HS-27A (cell line): ENCODE results near the gene TMTC1.

Source experiments
- DNase-seq: peaks from one replicate; pipeline ENCODE4 v3.0.0-alpha.2; 2012; ENCODE audit warnings: low read depth, missing footprints

The TMTC1 gene

DNA sequence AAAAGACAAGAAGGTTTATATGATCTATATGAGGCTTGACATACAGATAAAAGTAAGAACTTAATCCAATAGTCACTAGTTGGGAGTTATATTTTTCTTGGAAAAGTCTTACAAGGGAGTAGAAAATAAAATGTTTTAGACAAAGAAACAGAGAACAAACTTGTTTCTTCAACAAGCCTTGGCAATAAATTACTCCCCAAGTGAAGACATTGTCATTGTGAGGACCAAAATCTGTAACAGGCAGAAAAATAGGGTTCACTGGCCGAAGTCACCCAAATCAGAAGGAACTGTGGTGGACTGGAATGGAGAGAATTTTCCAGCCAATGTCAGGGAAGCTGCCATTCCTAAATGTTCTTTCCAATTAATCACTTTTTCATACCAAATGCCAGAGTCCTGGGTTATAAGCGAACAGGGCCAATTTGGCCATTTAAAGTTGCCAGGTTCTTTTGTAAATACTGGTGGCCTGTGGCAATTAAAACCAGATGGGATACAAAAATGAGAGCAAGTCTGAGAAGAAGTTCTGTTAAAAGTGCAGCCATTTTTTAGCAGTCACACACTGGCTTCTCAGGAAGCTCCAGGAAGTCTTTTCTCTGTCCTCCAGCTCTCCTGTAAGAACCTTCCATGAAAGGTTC is 168.9 kb downstream of the TMTC1 start:
- no peak for DNase-seq

DNA sequence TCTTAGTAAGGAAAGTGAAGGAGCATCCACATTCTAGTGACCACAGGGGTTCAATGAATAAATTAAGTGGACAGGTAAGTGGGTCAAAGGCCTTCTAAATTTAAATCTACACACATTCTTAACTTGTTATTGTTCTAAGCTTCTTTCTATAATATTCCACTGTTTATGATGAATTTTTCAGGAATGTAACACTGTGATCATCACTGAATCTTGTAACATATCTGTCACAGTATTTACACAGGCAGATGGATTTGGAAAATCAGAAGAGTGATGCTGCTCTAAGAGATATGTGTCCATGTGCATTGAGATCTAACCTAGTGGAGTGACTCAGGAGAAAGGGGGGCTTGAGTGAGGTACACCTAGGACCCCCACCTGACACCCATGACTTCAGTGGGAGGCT is 170.8 kb downstream of the TMTC1 start:
- DNase-seq, result no peak

DNA sequence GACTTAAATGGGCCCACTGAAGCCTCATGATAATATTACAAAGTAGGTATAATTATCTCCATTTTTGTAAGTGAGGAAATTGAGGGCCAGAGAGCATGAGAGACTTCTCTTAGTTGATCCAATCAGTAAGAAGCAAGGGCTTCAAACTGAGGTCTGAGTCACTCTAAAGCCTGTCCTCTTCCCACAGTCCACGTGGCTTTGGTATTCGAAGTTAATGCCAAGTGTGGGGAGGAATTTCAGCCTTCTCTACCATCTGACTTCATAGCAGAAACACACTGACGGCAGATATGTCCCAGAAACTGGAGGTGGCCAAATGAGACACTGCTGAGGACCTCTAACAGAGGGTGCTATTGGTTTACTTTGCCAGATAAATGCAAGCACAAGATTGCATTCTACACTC is 171.8 kb downstream of the TMTC1 start:
- peak; percentile 82 for DNase-seq

DNA sequence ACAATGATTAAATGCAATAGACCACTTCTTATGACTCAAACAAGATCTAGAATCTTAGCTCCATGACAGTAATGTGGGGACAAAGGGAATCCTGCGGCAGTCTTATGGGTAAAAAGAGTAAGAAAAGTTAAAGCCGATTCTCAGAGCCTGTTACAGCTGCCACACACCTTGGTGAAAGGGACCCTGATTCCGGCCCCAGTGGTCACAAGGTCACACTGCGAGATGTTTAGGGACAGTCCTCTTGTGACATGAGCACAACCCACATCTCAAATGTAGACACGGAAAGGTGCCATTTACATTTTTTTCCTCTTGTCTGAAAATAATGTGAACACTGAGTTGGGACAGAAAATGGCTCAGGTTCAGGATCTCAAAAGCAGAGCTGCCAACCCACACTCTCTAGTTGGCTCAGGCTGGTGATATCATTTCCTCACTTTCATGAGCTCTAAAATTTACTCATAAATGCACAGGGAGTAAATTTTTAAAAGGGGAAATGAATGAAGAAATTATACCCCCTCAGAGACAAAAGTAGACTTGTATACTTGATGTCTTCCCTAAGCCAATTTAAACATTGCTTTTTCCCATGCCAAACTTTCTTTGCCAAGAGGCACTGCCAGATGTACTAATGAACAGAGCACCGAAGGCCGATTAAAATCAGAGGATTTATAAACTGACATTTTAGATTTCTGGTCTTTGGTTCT is 173.1 kb downstream of the TMTC1 start:
- DNase-seq, result no peak

DNA sequence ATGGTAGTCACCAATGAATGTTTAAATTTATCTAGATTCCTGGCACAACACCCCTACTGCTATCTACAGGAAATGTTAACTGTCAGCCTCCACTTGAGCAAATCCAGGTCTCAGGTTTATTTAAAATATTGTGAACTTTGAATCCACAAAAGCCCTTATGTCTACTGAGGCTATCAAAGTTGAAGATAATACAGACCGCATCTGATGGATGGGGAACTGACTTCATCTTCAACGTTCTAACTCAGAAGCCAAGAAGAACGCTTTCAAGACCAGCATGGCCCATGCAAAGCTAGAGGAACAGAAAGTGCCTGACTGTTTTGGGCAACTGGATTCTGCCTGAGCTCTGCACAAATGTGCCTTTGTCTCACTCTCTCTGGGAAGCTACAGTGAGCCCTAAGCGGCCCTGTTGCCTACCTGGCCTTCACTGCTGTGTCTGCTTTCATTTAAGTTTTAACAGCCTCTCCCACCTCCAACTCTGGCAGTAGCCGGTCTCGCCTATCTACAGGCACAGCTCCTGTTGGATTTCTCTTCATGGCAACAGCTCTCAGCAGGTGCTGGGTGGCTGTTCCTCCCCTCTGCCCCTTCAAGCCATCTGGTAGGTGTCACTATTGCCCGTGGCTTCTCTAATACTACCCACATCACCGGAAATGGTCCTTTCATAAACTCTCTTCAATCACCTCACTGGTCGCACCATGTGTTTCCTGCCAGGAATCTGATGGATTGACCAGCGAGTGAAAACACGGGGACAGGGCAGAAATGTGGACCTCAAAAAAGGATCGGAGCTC is 174.1 kb downstream of the TMTC1 start:
- no peak for DNase-seq

DNA sequence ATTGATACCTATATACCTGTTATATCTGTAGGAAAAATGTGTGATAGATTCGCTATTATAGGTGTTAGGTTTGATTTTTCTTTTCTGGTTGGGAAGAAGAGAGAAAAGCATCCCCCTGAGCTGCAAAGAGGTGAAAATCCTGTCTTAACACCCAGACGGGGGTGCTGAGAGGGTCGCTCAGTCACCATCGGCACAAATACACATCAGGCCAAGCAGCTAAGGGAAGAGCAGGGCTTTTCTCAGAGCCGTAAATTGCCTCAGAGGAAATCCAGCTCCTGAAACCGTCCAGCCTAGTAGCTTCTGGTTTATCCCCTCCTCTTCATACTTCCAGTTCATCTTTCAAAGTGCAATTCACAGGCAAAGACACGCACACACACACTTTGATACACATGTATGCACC is 175.2 kb downstream of the TMTC1 start:
- no peak for DNase-seq

DNA sequence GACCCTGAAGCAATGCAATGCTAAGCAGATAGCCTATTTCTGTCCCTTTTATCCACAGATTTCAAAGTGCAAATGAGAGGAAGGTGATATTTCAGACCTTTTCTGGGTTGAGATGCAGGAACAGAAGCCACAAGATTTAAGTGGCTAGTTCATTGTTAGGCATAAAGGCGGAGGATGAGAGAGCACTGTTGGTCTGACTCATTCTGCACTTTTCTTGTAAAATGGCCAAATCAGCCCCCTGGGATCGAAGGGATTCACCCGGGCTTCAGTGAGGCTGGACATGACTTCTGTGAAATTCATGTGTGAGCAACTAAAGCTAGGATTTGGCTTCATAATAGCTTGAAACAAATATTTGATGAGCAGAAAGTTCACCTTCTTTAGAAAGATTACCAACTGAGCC is 184.4 kb downstream of the TMTC1 start:
- peak; percentile 19 for DNase-seq

DNA sequence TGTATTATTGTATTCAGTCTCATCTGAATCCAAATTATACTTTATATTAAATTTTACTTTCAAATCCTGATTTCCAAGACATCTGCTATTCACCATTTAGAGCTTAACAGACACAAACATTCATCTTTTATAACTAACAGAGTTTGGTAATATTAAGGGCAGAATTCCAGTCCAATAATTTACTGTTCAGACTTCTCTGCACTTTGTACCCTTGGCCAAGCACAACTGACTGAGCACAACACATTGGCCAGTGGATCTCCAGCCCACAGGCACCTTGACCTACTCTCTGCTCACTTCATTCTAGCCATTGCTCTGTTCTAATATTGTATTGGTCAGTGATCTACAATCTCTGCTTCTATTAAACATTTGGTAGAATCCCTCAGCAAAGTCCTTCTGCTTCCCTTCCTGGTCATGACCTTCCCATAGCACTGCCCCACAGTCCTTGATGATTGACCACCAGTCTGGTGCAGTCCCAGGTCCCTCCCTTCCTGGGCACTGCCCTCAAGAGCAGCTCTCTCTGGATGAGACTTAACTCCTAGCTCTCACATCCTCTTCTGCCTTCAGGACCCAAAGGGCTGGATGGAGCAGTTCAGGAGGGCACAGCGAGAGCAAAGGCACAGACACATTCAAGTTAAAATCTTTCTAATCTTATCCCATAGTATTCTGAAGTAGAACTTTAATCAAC is 188.5 kb downstream of the TMTC1 start:
- no peak for DNase-seq

DNA sequence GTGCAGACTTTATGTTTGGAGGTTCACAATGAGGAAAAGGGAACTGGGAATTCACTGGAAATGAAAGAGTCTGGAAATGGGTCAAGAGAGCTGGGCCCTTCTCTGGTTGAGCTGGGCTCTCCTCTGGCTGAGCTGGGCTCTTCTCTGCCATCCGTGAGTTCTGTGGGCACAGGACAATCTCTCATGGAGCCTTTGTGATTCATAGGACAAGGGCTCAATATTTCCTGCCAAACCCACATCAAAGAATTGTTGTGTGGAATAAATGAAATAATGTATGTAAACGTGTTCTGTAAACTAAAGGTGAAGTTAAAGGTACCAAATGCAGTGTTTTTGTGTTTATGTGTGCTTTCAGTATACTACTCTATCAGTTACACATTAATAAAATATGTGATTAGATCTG is 190.7 kb downstream of the TMTC1 start:
- no peak for DNase-seq

DNA sequence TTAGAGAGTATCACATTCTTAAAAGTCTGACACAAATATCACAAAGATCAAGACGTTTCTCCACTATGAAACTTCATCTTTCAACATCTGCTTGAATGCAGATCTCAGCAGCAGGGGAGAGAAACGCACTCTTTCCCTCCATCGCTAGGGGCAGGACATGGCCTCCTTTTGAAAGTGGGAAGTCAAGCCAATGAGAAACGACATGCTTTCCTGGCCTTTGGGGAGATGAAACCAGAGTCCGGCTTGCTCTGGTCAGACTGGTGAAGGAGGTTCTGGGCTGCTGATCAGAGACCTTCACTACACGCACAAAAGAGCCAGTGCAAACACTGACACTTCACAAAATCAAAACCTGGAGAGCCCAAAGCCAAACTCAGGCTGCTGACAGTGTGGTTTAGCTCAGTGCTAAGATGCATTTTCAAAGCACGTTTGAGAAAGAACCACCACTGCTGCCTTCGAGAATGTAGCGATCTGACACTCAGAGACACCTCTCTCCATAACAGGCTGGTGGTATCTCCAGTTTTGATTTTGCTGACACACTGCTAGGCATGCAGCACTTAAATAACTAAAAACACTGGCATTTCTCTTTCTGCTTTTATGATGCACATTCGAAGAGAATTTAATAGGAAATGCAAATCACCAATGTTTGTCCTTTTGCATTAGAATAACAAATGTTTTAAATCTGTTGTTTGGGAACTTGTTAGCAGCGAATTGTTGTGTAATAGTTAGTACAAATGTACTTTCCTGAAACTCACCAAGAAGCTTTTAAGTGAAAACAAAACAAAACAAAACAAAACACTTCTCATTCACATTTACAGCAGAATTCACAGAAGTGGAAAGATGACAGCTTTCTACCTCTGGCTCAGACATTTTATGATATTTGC is 192.4 kb downstream of the TMTC1 start:
- no peak for DNase-seq

DNA sequence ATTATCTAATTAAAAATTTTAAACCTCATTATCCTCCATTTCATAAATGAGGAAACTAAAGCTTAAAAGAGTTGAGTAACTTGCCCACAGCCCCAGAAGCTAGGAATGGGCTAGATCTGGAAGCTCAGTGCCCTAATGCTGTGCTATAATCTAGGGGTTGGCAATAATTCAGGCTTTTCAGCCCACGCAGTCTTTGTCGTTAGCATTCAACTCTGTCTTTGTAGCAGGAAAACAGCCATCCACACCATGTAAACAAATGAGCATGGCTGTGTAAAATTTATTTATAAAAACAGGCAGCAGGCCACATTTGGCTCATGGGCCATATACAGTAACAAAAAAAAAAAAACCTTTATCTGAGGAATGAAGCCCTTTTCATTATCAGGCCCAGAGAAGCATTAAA is 193.9 kb downstream of the TMTC1 start:
- DNase-seq, result no peak

DNA sequence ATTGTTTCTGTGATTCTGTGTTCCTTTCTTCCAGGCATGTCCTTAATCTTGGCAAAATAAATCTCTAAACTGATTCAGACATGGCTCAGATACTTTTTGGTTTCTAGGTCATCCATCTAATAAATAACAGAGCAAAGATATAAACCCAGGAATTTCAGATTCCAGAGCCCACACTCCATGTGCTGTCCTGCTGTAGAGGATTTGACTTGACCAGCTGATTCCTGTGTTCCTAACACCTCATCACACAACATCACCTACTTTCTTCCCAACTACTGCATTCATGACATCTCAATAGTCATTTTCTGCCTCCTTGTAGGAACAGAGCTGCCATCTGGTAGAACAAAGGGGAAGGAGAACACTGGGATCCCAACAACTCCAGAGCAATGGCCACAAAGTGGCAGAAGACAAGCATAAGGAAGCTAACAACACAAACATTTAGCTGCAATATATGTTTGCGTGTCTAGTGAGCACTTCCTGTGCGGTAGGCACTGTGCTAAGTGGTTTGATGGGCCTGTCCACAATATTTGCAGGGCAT is 194.4 kb downstream of the TMTC1 start:
- DNase-seq, result no peak

DNA sequence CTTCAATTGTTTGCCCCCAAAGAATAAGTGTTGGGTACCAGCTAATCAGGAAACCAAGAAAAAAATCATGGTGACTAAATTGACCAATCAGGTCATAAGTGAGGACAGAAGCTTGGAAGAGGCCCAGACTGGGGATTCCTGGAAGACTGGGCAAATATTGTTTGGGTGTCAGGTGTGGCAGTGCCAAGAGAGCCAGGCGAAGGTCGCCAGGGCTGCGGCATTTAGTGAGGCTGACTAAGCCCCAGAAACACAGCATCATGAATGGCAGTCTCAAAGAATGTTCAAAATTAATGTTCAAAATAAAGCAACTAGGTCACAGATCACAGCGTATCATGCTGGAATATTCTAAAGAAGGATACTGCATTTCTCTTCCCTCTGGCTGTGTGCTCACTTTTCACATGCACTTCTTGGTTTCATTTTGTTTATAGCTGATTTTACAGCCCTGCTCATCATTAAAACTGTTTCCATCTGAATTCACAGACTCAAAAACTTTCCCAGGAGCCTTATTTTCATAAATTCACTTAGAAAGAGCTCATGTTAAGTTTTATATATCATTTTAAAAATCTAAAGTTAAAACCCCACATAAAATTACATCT is 201.0 kb downstream of the TMTC1 start:
- no peak for DNase-seq

DNA sequence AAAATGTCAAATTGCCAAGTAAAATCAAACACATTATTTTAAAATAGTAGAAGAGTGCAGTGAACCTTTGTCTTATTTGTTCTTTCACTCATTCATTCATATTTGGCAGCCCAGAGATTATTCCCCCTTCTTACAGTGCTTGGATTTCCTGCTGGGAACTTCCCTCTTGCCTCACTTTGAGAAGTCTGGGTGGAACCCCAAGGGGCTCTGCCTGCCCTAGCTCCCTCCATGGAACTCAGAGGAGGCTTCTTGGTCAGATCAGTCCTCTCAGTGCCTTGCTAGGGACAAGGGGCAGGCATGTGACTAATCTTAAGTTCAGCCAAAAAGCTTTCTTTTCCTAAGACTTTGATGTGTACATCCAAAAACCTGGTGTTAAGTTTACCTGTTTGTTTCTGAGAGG is 201.6 kb downstream of the TMTC1 start:
- DNase-seq, result no peak

DNA sequence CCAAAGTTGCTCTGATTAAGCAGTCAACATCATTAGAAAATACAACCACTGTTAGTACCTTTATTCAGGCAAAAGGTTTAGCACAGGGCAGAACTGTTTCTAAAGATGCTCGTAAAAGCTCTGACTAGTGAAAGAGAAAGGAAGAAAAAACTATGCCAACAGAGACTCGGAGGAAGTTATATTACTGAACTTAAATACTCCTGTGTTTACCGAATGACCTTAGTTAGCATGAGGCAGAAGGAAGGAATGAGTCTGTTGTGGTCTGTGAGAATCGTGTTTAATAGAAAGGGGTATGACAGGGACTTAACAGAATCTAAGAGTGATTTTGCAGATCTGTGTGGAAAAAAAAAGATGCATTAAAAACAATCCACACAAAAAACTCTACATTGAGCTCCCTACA is 202.1 kb downstream of the TMTC1 start:
- no peak for DNase-seq

DNA sequence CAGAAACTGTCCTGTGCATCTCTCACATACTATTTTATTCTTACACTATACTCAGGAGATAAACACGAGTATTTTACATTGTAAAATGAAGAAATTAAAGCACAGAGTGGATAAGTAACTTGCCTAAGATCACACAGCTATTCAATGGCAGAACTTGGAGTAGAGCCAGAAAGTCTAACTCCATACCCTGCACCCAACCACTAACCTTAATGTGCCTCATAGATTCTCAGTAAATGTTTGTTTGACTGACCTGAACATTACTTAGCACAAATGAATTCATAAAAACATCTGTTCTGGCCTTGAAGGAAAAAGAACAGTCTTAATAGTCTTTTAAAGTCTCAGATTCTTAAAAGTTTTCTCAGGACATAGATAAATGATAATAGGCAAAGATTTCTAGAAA is 202.8 kb downstream of the TMTC1 start:
- no peak for DNase-seq

DNA sequence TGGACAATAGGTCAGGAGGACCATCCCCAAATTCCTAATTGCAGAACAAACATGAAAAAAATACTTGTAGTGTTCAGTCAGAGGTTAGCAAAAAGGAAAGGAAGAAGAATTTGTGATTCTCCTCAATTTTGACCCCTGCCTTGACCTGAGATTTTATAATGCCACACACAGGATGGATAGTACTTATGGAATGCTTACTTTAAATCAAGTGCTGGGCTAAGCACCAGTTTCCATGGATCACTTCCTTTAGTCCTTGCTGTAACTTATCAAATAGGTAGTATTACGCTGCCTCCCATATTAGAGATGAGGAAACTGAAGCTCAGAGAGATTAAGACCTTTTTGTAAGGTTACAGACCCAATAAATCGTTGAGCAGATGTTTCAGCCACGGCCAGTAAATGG is 205.0 kb downstream of the TMTC1 start:
- no peak for DNase-seq

DNA sequence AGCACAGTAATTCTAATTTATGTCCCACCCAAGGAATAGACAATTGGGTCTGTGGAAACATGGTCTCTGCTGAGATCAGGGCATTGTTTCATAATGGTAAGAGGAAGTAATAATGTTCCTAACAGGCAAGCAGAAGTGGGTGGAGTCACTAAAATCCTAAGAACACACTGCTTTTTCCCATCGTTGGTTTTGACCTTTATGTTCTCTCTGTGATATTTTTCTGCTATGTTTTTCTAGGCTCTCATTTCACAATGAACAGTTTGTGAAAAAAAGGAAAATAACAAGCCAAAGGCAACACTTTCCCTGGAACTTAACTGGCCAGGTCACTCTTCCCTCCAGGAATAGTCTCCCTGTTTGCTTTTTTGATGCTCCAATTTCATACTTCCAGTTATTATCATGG is 205.7 kb downstream of the TMTC1 start:
- no peak for DNase-seq

DNA sequence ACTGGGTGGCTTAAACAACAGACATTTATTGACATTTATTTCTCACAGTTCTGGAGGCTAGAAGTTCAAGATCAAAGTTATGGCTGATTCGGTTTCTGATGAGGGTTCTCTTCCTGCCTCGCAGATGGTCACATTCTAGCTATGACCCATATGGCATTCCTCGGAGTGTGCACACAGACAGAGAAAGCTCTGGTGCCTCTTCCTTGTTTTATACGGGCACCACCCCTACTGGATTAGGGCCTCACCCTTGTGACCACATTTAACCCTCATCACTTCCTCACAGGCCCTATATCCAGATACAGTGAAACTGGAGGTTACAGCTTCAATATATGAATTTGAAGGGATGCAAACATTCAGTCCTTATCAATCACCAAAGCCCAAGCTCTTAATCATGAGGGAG is 209.2 kb downstream of the TMTC1 start:
- no peak for DNase-seq

DNA sequence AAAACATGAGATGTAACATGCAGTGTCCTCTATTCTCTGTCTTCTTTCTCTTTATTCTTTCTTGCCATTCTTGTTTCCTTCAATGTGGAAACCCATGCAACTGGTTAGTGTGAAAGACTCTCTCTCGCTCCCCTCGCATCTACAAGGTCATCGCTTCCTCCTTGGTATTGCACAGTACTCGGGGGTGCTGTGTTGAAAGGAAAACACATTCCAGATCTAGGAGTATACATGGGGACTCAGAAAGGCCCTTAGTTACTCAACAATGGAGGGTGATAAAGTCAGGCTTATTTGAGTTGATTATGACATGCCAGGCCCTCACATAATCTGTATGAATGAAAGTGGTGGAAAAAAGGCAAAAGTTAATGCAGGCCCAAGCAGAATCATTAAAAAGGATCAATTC is 210.8 kb downstream of the TMTC1 start:
- no peak for DNase-seq

DNA sequence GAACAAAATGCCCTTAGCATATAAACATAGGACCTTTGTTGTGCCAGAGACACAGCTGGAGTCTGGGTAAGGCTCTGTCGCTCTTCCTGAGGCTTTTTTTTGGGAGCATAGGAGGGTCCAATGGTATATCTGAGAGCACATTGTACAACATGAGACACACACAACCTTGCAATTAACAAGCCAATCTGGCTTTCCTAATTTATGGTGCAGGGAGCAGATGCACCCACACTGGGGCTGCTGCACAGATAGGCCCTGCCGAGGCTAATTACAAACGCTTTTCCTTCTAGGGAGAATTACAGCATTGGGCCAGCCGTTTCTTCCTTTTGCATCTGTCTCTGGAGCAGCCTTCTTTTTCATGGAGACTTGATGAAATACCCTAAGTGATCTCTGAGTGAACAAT is 211.3 kb downstream of the TMTC1 start:
- no peak for DNase-seq
